Ovary (tissue), 3 donors: ENCODE data around the gene SUPT4H1.

ENCODE experiments used
- CTCF ChIP-seq, 3 donors: fragments of 450-650 bp in 2 of 3; fragments of 200-600 bp in 1 of 3; IDR thresholded peaks; one replicate each; pipeline versions ENCODE4 v1.5.1 to v1.8.0; 2016 to 2022; ENCODE audit warnings: antibody characterized with exemption in 3 of 3, mild to moderate bottlenecking in 1 of 3
- POLR2A ChIP-seq: fragments of 450-650 bp; IDR thresholded peaks from one replicate; pipeline ENCODE4 v1.6.1; 2017; ENCODE audit warnings: antibody characterized with exemption, mild to moderate bottlenecking, moderate library complexity
- donor health status: DM: no; HTN: no; CAD: no.

- TF ChIP-seq POLR2A (no peak), CTCF (IDR thresholded peaks at IDR 0.05) (no peak)
Measured at GRCh38 chr17:58362368-58363014, 10.5 kb upstream of the SUPT4H1 start.
